Ishikawa (cell line): ENCODE results near the gene SYTL3.

Source experiments
- CEBPB ChIP-seq: IDR thresholded peaks from 2 replicates; pipeline ENCODE4 v1.6.1; 2012
- CREB1 ChIP-seq: IDR thresholded peaks from 2 replicates; pipeline ENCODE4 v1.6.1; 2012; ENCODE audit warnings: low read depth
- EGR1 ChIP-seq: IDR thresholded peaks from 2 replicates; pipeline ENCODE4 v1.6.1; 2012
- EP300 ChIP-seq: IDR thresholded peaks from 2 replicates; pipeline ENCODE4 v1.6.1; 2012; ENCODE audit warnings: borderline replicate concordance
- FOXM1 ChIP-seq: IDR thresholded peaks from 2 replicates; pipeline ENCODE4 v1.6.1; 2012; ENCODE audit warnings: low read depth, borderline replicate concordance
- MAX ChIP-seq: IDR thresholded peaks from 2 replicates; pipeline ENCODE4 v1.6.1; 2012
- NFIC ChIP-seq: IDR thresholded peaks from 2 replicates; pipeline ENCODE4 v1.6.1; 2012
- RAD21 ChIP-seq: IDR thresholded peaks from 2 replicates; pipeline ENCODE4 v1.6.1; 2012; ENCODE audit warnings: low read depth
- REST ChIP-seq: IDR thresholded peaks from 2 replicates; pipeline ENCODE4 v1.6.1; 2012; ENCODE audit warnings: low read depth, mild to moderate bottlenecking
- TAF1 ChIP-seq: IDR thresholded peaks from 2 replicates; pipeline ENCODE4 v1.6.1; 2012; ENCODE audit warnings: low read depth, mild to moderate bottlenecking
- TCF12 ChIP-seq: IDR thresholded peaks from 2 replicates; pipeline ENCODE4 v1.6.1; 2012; ENCODE audit warnings: low read depth
- TEAD4 ChIP-seq: IDR thresholded peaks from 2 replicates; pipeline ENCODE4 v1.6.1; 2012
- USF1 ChIP-seq: IDR thresholded peaks from 2 replicates; pipeline ENCODE4 v1.6.1; 2012
- YY1 ChIP-seq: IDR thresholded peaks from 2 replicates; pipeline ENCODE4 v1.6.1; 2012; ENCODE audit warnings: low read depth
- ZBTB7A ChIP-seq: IDR thresholded peaks from 2 replicates; pipeline ENCODE4 v1.6.1; 2012; ENCODE audit warnings: low read depth

Gene SYTL3

GRCh38 chr6:158654960-158655489 lies 5.2 kb downstream of the SYTL3 start:
- TF ChIP-seq CEBPB = peak; percentile 64
- no peak for TF ChIP-seq YY1

GRCh38 chr6:158655569-158656450 lies 6.0 kb downstream of the SYTL3 start:
- TF ChIP-seq TCF12 (no peak), RAD21 (no peak), EP300 (no peak), USF1 (no peak), YY1 (no peak), MAX (no peak), CEBPB (no peak), FOXM1 (no peak), CREB1 (no peak), TAF1 (no peak), NFIC (no peak), EGR1 (no peak), ZBTB7A (no peak), TEAD4 (no peak), REST (no peak)

GRCh38 chr6:158660333-158660754 lies 10.5 kb downstream of the SYTL3 start:
- TF ChIP-seq RAD21 (peak; percentile 74), ZBTB7A (no peak)

- TF ChIP-seq FOXM1 (no peak), CEBPB (no peak), MAX (no peak), TAF1 (no peak), NFIC (no peak), CREB1 (no peak), TCF12 (no peak), ZBTB7A (no peak), REST (no peak), YY1 (no peak), RAD21 (no peak), TEAD4 (no peak), EGR1 (no peak), USF1 (no peak), EP300 (no peak)
Measured at GRCh38 chr6:158661156-158661685, 11.4 kb downstream of the SYTL3 start.

- no peak for TF ChIP-seq TCF12
- TF ChIP-seq TEAD4 = no peak
- no peak for TF ChIP-seq MAX
- no peak for TF ChIP-seq EP300
- no peak for TF ChIP-seq RAD21
- no peak for TF ChIP-seq CREB1
- TF ChIP-seq ZBTB7A = no peak
- no peak for TF ChIP-seq REST
- TF ChIP-seq YY1 = no peak
- TF ChIP-seq TAF1 = no peak
- no peak for TF ChIP-seq EGR1
- TF ChIP-seq FOXM1 = no peak
- no peak for TF ChIP-seq NFIC
- no peak for TF ChIP-seq USF1
- TF ChIP-seq CEBPB = no peak
Measured at GRCh38 chr6:158662607-158662953, 12.7 kb downstream of the SYTL3 start.
